Ureter (tissue), 1 donor: ENCODE measurements around the gene GGT5. TPM values are rescaled to one million over a fixed set of nuclear protein-coding genes. Genes with fewer than 3 reads are reported as not detected.
A peak's percentile ranks its signal among the peaks of the same experiment; 100 is the strongest.
"Not testable (repeated sequence)": the region's sequence is repeated elsewhere in the genome, so short reads cannot be mapped to it uniquely, and the experiment has no call there.

Source experiments
- DNase-seq: peaks from one replicate; pipeline ENCODE4 v3.0.0-alpha.2; 2020; ENCODE audit warnings: low spot score
- total RNA-seq: library from RNA; stranded (reverse); gene quantifications from one replicate; pipeline ENCODE4 v1.2.4, GENCODE V29; 2023
- donor health status: DM: yes; HTN: yes; CAD: no.

Gene GGT5
- total RNA-seq, 1 donor from 2014 or later, result 58.2 TPM

DNA sequence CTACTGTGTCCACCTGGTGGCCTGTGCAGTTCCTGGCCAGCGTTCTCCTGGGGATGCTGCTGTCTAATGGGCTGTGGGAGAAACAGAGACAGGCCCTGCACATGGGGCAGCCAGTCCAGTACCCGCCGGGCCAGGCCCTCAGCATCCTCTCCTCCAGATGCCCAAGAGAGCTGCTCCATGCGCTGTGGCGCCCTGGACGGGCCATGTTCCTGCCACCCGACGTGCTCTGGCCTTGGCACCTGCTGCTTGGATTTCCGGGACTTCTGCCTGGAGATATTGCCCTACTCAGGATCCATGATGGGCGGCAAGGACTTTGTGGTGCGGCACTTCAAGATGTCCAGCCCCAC is 62.0 kb downstream of the GGT5 start:
- not testable (repeated sequence) for DNase-seq

DNA sequence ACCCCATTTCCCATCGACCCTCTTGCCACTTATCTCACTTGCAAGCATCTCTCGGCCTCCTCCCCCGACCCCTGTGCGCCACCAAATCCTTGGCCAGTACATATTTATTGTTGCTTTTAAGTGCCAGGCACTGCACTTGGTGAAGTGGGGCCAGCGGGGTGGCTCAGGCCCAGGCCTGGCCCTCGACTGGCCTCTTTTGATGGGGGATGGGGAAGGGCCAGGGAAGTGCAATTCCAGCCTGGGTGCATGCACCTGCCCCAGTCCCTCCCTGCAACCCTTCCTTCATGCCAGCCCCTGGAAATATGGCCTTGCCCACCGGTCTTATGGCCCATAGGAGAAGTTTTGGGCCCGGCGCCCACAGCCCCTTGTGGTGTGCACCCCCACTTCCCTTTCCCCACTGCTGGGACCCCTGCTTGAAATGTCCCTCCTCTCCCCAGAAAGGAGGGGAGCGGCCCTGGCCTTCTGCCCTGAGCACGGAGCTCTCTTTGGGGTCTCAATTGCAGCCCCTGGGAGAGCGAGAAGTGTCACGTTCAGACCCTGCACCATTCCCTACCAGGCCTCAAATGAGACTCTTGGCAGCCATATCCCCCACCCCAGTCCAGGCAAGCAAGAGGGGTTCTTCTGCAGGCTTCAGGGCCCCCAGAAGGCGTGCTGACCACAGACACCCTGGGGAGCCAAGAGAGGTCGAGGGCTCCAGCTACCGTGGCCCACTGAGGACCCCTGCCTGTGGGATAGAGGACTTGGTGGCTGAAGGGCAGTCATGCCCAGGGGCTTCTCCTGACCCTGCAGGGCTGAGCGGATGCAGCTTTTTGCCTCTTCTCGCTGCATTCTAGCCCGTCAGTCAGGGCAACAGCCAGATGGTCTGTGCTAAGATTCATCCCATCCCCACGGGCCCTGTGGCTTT is 62.6 kb downstream of the GGT5 start:
- DNase-seq, result no peak

DNA sequence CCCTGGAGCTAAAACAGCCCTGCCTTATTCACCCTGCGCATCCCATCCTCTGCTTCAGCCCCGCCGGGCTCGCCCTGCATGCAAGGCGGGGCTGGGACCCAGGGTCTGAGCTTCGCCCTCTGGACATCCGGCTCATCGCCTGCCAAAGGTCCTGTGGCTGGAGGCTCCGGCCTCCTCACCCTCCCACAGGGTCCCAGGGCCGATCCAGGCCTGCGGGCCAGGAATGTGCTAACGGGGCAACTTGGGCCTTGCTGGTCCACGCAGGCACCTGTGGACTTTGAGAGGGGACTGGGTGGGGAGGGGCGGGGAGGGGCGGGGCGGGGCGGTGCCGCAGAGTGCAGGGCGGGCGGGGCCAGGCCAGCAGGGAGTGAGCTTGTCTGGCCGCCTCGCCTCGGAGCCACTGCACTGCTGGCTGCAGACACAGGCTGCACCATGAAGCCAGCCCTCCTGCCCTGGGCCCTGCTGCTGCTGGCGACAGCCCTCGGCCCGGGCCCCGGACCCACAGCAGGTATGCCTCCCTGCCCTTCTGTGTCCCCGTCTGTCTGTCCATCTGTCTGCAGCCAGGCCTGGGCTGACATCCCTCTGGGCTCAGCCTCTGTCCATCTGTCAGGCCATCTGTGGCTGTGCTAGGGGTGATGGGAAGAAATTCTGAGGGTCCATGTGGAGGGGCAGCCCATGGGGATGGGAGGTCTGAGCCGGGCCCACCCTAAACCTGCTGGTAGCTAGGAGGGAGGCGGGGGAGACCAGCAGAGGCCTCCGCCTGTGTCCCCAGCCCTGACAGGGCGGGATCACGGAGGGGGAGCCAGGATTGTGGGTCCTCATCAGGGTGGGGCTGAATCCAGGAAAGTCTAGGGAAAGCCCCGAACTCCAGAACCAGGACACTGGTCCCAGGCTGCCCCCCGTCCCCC is 63.5 kb downstream of the GGT5 start, which contains the start of gene SUSD2:
Gene SUSD2, plus strand, starts transcription at position 400 of the 908 bp plus-strand sequence. Its CDS starts 33 bp downstream, at position 433.
- DNase-seq, result no peak

DNA sequence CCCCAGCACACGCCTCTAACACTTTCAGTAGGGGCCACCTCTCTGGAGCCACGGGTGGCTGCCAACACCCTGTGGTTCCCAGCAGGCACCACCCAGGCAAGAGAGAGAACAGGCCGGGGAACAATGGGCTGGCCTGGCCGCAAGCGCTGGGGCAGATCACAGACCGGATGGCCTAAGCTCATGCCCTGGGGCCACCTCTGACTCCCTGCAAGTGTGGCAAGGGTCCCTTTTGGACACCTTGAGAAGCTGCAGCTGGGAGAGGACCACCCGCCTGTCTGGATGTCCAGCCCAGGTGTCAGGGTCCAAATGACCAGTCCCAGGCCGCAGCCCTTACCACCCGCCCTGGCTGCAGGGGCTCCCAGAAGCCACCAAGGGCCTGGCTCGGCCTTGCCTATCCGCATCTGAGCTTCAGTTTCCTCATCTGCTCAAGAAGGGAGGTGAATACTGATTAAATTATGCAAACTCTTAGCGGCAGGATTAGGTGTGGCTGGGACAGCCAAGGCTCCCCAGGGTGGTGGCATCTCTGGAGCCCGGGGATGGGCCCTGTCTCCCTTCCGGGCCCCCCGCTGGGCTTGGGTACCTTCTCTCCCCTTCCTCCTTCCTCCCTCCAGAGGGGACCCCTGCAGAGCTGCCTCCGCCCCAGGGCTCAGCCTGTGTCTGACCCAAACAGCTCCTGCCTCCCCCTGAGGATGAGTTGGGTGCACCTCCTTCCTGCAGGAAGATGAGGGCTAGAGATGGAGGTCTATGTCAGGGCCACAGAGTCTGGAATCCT is 64.4 kb downstream of the GGT5 start:
- DNase-seq, result no peak

DNA sequence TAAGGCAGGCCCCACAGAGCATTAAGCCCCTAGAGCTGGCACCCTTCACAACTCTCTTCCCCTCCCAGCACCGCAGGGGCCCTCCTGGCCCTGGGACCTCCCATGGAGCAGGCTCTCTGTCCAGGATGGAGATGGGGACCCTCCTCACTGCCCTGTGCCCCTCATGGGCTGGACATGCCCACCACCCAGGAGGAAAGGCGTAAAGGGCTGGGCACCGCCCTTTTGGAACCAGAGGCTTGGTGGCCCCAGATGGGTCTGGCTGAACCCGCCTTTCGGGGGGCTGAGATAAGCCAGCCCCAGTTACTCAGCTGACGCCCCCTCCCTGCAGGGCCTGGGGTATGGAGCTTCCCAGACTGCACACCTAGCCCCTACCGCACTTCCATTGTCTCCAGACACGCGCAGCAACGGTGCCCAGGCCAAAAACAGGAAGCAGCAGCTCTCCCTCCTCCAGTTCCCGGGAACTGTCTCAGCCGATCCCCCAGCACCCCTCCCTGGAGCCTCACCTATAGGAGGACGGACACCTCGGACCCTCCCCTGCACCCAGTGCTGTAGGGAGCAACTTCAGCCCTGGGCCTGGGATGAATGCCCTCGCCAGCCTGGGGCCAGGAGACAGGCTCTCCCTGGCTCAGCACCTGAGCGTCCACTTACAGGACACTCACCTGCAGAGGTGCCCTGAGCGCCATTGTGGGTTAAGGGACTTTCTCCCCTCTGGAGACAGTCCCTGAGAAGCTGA is 65.2 kb downstream of the GGT5 start:
- DNase-seq, result no peak

DNA sequence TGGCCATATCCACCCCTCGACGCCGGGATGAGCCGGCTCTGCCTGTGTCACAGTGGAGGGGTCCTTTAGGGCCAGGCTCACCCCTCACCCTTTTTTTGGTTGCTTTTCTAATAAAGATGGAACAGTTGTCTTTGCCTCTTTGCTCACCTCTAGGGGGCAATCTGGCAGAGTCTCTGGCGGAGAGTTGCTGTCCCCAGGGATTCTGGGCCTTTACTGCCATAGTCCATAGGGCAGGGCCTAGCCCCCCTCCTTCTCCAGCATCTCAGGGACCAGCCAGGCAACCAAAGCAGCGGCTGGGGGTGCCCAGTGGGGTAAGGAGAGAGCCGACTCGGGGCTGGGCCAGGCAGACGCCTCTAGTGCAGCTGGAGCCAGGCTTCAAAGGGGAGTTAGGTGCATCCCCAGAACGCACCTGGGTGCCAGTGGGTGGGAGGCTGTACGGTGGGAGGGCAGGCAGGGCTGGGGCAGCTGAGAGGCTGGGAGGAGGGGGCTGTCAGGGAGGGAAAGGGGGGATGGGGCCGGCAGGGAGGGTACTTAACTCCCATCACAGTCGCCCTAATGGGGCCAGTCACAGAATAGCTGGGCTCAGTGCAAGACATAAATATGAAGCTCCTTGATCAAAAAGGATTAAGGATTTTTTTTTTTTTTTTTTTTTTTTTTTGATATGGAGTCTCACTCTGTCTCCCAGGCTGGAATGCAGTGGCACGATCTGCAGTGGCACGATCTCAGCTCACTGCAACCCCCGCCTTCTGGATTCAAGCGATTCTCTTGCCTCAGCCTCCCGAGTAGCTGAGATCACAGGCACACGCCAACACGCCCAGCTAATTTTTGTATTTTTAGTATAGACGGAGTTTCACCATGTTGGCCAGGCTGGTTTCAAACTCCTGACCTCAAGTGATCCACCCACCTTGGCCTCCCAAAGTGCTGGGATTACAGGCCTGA is 66.1 kb downstream of the GGT5 start:
- no peak for DNase-seq

DNA sequence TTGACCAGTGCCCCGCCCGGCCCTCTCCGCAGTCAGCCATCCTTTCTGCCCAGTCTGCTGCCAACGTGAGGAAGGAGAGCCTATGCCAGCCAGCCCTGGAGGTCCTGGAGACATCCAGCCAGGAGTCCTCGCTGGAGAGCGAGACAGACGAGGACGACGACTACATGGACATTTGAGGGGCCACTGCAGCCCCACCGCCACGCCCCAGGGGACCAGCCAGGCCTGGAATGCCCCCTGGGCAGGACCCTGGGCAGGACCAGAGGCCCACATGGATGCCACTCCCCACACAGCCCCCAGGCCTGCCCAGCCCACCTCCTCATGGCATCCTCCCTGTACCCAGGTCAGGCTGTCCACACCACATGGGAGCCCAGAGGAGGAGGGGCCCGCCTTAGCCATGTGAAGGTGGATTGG is 66.9 kb downstream of the GGT5 start:
- DNase-seq, result no peak

DNA sequence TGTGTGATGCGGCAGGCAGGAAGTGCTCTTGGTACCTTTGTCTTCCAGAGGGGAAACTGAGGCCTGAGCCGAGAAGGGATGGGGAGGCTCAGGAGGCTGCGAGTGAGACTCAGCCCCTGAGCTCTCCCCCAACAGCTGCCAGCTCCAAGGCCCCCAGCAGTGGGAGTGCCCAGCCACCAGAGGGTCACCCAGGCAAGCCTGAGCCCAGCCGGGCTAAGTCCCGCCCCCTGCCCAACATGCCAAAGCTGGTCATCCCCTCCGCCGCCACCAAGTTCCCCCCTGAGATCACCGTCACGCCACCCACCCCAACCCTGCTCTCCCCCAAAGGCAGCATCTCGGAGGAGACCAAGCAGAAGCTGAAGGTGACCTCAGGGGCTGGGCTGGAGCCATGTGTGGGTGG is 67.4 kb downstream of the GGT5 start:
- DNase-seq, result no peak

DNA sequence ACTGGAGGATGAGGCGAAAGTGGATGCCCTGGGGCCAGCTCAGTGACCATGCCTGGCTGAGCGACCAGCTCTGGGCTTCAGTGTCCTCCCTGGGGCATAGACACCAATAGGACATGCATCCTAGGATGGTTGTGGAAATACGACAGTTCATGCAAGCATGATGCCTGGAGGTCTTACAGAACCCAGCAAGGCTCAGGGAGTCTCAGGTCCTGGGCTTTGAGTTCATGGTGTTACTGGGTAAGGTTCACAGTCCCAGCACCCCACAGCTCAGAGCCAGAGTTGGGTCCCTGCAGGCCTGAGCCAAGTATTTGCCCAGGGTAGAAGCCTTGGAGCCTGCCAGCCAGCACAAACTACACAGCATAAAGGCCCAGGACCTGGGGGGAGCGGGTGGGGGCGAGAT is 67.8 kb downstream of the GGT5 start:
- no peak for DNase-seq

DNA sequence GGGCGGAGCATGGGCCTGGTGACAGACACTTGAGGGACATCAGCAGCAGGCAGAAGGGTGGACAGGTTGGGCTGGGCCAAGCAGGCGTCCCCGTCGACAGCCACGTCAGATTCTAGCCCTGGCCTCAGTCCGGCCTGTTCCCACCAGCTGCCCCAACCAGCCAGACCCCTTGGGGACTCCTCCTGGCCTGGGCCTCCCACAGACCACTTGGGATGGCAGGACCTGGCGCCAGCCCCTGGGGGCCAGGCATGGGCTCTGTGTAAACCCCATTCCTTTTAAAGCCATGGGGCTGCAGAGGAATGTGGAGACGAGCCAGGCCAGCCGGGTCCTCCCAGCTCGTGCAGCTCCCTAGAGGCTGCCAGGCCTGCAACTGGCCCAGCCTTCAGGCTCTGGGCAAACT is 68.3 kb downstream of the GGT5 start:
- no peak for DNase-seq

DNA sequence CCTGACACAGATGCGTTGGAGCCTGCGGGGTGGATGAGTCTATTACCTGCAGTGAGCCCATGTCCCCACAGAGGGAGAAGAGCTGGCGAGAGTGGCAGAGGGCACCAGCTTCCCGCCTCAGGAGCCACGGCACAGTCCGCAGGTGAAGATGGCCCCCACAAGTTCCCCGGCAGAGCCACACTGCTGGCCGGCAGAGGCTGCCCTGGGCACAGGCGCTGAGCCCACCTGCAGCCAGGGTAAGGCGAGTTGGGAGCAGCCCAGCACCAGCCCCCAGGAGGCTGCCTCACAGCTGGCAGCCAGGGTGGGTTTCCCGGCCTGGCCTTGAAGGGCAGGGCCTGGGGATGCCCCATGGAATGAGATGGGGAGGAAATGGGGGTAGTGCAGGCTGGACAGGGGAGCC is 68.8 kb downstream of the GGT5 start:
- no peak for DNase-seq

DNA sequence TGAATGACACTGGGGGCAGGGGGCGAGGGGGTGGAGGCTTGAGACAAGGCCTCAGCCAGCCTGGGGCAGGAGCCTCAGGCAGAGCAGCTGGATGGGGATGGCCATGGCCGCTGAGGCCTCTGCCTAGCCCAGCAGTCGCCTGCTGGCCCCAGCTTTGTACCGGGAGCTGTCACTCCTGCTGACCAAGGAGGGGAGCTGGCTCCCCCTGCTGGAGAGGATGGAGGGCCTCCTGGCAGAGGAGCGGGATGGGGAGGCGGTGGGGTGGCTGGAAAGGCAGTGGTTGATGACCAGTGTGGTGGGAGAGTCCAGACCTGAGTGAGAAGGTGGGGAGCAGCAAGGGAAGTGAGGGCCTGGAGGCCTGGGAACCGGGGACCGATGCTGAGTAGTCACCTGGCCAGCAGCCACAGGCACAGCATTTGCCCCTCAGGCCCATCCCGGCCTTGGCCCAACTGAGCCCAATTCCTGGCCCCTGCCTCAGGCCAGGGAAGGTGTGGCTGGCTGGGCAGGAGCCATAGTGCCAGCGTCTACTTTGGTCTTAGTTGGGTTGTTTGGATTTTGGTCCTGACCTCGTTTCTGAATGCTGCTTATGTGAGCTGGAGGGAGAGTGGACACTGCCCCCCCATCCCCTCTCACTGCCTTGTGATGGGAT is 69.6 kb downstream of the GGT5 start:
- DNase-seq, result peak; percentile 83

DNA sequence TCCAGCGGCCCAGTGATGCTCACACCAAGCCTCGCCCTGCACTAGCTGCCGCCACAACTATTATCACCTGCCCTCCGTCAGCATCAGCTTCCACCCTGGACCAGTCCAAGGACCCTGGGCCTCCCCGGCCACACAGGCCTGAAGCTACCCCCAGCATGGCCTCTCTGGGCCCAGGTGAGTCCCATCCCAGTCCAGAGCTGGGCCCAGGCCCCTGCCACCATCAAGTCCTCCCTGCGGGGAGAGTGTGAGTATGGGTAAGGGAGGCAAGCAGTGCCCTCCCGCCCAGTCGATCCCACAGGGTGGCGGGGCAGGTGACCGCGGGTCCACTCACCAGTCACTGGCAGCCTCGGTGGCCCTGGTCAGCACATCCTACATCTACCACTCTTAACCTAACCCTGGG is 73.1 kb downstream of the GGT5 start:
- no peak for DNase-seq

DNA sequence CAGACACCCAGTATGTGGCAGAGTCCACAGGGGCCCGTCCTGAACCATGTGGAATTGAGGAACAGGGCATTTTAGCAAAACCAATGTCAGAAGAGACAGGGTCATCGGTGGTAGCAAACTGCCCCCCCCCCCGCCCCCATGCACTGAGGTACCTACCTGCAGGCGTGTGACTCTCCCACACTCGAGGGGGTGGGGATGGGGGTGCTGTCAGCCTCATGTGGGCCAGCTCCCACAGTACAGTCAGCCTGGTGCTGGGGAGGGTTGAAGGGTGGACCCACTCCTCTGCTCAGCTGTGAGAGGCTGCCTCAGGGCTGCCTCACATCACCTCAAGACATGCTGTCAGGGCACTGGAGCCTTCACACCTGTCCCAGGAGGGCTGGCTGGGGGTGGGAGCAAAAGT is 74.2 kb downstream of the GGT5 start:
- DNase-seq, result no peak

DNA sequence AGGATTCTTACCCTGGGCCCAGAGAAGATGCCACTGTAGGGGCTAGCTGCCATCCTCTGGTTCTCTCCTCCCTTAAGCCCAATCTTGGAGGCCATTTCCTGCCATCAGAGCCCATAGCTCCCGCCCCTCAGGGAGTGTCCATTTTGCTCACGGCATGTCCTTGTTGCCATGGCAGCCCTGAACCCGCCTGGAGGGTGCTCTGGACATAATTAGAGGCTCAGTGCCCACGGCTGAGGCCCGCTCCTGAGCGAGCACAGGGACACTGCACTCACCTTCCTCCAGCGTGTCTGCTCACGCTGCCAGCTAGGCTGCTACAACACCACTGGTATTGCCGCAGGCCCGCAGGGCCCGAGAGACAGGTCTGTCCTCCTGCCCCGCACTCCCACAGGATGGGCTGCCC is 74.7 kb downstream of the GGT5 start:
- no peak for DNase-seq
